A549 (cell line): ENCODE measurements around the gene GRM4. TPM values are rescaled to one million over a fixed set of nuclear protein-coding genes. Genes with fewer than 3 reads are reported as not detected.

ENCODE experiments used
- ATAC-seq, 2 experiments: fragments of 200-7000 bp in 1 of 2; fragments of >200 bp in 1 of 2; cut with Nextera tagmentation in 1 of 2; cut with Tn5 transposase in 1 of 2; 3 replicates each; pipeline versions ENCODE4 v1.8.0 to v1.9.1; 2018 to 2020; ENCODE audit warnings: mild to moderate bottlenecking in 1 of 2, moderate library complexity in 1 of 2
- CTCF ChIA-PET: fragments of 300-600 bp; sonication (Branson Sonifier 250); formaldehyde crosslinking; extraction: SDS; loops from one replicate; lab custom pipeline; 2021; ENCODE audit warnings: antibody characterized with exemption, inconsistent platforms; lab: Yijun Ruan, JAX
- POLR2A ChIA-PET: fragments of 350-600 bp; formaldehyde crosslinking; extraction: SDS; loops from one replicate; lab custom pipeline; 2021; ENCODE audit warnings: antibody characterized with exemption, inconsistent platforms; lab: Yijun Ruan, JAX
- DNase-seq, 2 experiments: peaks; one replicate each; pipeline versions ENCODE4 v3.0.0 to v3.0.0-alpha.2; 2011 to 2016; ENCODE audit warnings: low read depth in 1 of 2, low spot score in 1 of 2
- FAIRE-seq: peaks from 2 replicates; lab custom pipeline; 2011; peaks lifted over from hg19 to GRCh38; lab: Jason Lieb, UNC
- H3K27ac ChIP-seq, 2 experiments: fragments of >200 bp; sonication (Bioruptor Twin); formaldehyde crosslinking; 3 replicates each; pipeline ENCODE4 v1.5.1; 2016 to 2017
- H3K4me1 ChIP-seq: fragments of >200 bp; sonication (Bioruptor Twin); formaldehyde crosslinking; 3 replicates; pipeline ENCODE4 v1.6.1; 2016
- H3K4me2 ChIP-seq: fragments of >200 bp; sonication (Bioruptor Twin); formaldehyde crosslinking; 3 replicates; pipeline ENCODE4 v1.6.1; 2016
- H3K4me3 ChIP-seq: fragments of >200 bp; sonication (Bioruptor Twin); formaldehyde crosslinking; 3 replicates; pipeline ENCODE4 v1.5.1; 2016
- H3K9me3 ChIP-seq: fragments of >200 bp; sonication (Bioruptor Twin); formaldehyde crosslinking; 3 replicates; pipeline ENCODE4 v1.6.1; 2016
- CBX2 ChIP-seq: fragments of 200-600 bp; sonication (generic); IDR thresholded peaks from 2 replicates; pipeline ENCODE4 v1.6.1; 2016; ENCODE audit warnings: low read depth, mild to moderate bottlenecking, borderline replicate concordance
- ELK1 ChIP-seq: fragments of 150-350 bp; IDR thresholded peaks from 2 replicates; pipeline ENCODE4 v1.6.1; 2014; ENCODE audit warnings: low read depth, mild to moderate bottlenecking, low read length
- FOSB ChIP-seq: fragments of 250-450 bp; sonication (Bioruptor Pico); IDR thresholded peaks from 2 replicates; pipeline ENCODE4 v1.5.0; 2020; ENCODE audit warnings: mild to moderate bottlenecking, moderate library complexity
- HES2 ChIP-seq: fragments of >200 bp; sonication (Bioruptor Twin); formaldehyde crosslinking; IDR thresholded peaks from 2 replicates; pipeline ENCODE4 v1.6.1; 2016
- HMGXB4 ChIP-seq: fragments of 250-450 bp; sonication (Bioruptor Pico); IDR thresholded peaks from 2 replicates; pipeline ENCODE4 v1.5.0; 2021; ENCODE audit warnings: mild to moderate bottlenecking, moderate library complexity, borderline replicate concordance
- JUNB ChIP-seq: fragments of >200 bp; sonication (Bioruptor Twin); formaldehyde crosslinking; IDR thresholded peaks from 2 replicates; pipeline ENCODE4 v1.6.1; 2016
- POLR2AphosphoS2 ChIP-seq: conservative IDR thresholded peaks from 2 replicates; pipeline ENCODE4 v1.6.1; 2012; ENCODE audit warnings: low read length, improper control_type of control experiment, inconsistent platforms
- REST ChIP-seq: fragments of 200-600 bp; sonication (generic); IDR thresholded peaks from 2 replicates; pipeline ENCODE4 v1.6.1; 2016; ENCODE audit warnings: antibody characterized with exemption, mild to moderate bottlenecking, moderate library complexity
- SMC3 ChIP-seq: fragments of >200 bp; sonication (Bioruptor Twin); formaldehyde crosslinking; IDR thresholded peaks from 3 replicates; pipeline ENCODE4 v1.6.1; 2018; ENCODE audit warnings: inconsistent platforms
- SREBF2 ChIP-seq: fragments of 450-650 bp; IDR thresholded peaks from 2 replicates; pipeline ENCODE4 v1.6.1; 2014; ENCODE audit warnings: mild to moderate bottlenecking, moderate library complexity
- USF2 ChIP-seq: fragments of 450-650 bp; IDR thresholded peaks from 2 replicates; pipeline ENCODE4 v1.6.1; 2014; ENCODE audit warnings: antibody characterized with exemption
- ZC3H11A ChIP-seq: fragments of 450-650 bp; IDR thresholded peaks from 2 replicates; pipeline ENCODE4 v1.6.1; 2014; ENCODE audit warnings: antibody characterized with exemption, mild to moderate bottlenecking
- ZNF302 ChIP-seq: fragments of 250-450 bp; sonication (Bioruptor Pico); IDR thresholded peaks from 2 replicates; pipeline ENCODE4 v1.9.0; 2021; ENCODE audit warnings: inconsistent platforms, mild to moderate bottlenecking, moderate library complexity
- WGBS: methylation state at CpG from one replicate; pipeline ENCODE4 v1.1.6; 2017; ENCODE audit errors: missing lambda C conversion rate; 5-methylcytosine and 5-hydroxymethylcytosine counted together
- polyA plus RNA-seq, 4 experiments: library from polyadenylated mRNA; depleted of rRNA in 3 of 4; stranded (reverse); fragments of >200 nt; fragmentation: RNase III in 1 of 4; extraction: RNeasy Plus Mini Kit Qiagen cat#74134 plus additional on column Dnase treatment in 1 of 4; gene quantifications; 2 replicates in 3 of 4; 3 replicates in 1 of 4; pipeline ENCODE4 v1.2.3, GENCODE V29; 2011 to 2017

Gene GRM4
- polyA plus RNA-seq, 2 of the 4 experiments (the other 2 are of a cell fraction) = 0.05 TPM

- no peak for TF ChIP-seq POLR2AphosphoS2
- TF ChIP-seq ELK1 = no peak
- no peak for TF ChIP-seq HMGXB4 (CRISPR knock-in tag)
- no peak for TF ChIP-seq REST
- no peak for TF ChIP-seq SMC3
These were observed 153.7 kb downstream of the GRM4 start (continued) for GRCh38 chr6:33992191-33992590.

- Histone ChIP-seq H3K4me2 (no peak overlapping the region), H3K4me3 (no peak overlapping the region)
- ATAC-seq = no peak
- WGBS = 96% methylated on average over 4 of the region's 4 CpGs
- POLR2A ChIA-PET = no interaction called here
- TF ChIP-seq JUNB (no peak), ZNF302 (no peak), POLR2AphosphoS2 (no peak), ZC3H11A (no peak), HES2 (no peak), CBX2 (no peak), SREBF2 (no peak)
- TF ChIP-seq, all 56 proteins: peak for 0
- Histone ChIP-seq H3K4me1 (no peaks in the 10 kb centered on the region), H3K9me3 (no peaks in the 10 kb centered on the region), H3K27ac (no peak overlapping the region)
- FAIRE-seq (no peak), DNase-seq (no peak)
- CTCF ChIA-PET = interaction anchor here (0.5 to 1.1 kb wide), 2 partner anchors 8 to 1030 kb away, joined by 3 to 5 read pairs; no protein-coding TSS in a partner anchor
These were observed 154.3 kb downstream of the GRM4 start for GRCh38 chr6:33991610-33992009.

- no peaks in the 10 kb centered on the region for H3K9me3 ChIP-seq
- ChIA-PET CTCF (no interaction called here), POLR2A (no interaction called here)
- H3K4me1 ChIP-seq = no peaks in the 10 kb centered on the region
- DNase-seq (no peak), FAIRE-seq (no peak)
- no peak overlapping the region for H3K27ac ChIP-seq
- 32% methylated on average over 5 of the region's 5 CpGs for WGBS
- no peak for TF ChIP-seq FOSB (CRISPR knock-in tag)
- TF ChIP-seq ZNF302 = no peak
- no peak for TF ChIP-seq USF2
- TF ChIP-seq, all 56 proteins: peak for 0
- no peak overlapping the region for H3K4me3 ChIP-seq
- H3K4me2 ChIP-seq = no peak overlapping the region
- no peak for ATAC-seq
These were observed 155.8 kb downstream of the GRM4 start for GRCh38 chr6:33990061-33990541.
